Measurements from ENCODE around the gene DGUOK.
"Not testable (repeated sequence)": the region's sequence is repeated elsewhere in the genome, so short reads cannot be mapped to it uniquely, and the experiment has no call there.

DGUOK gene

GRCh38 chr2:73938718-73939352, 12.2 kb downstream of the DGUOK start:
- TF ChIP-seq MYC (IDR thresholded peaks at IDR 0.05; ENCODE audit: low read depth, low read length) (no peak), POLR2A (IDR thresholded peaks at IDR 0.05; ENCODE audit: extremely low read depth, insufficient read length) (no peak), MAX (IDR thresholded peaks at IDR 0.05; ENCODE audit: low read depth, low read length) (no peak), CTCF (IDR thresholded peaks at IDR 0.05; ENCODE audit: low read depth, low read length) (no peak)
- H3K4me3 ChIP-seq (ENCODE audit: low read depth, low read length) = no peak overlapping the region
- no peak for DNase-seq (ENCODE audit: low read depth)

GRCh38 chr2:73939419-73939818, 12.7 kb downstream of the DGUOK start:
- DNase-seq (ENCODE audit: low read depth) = peak; percentile 67
- no peak overlapping the region for H3K4me3 ChIP-seq (ENCODE audit: low read depth, low read length)

GRCh38 chr2:73940066-73940465, 13.4 kb downstream of the DGUOK start:
- not testable (repeated sequence) for DNase-seq (ENCODE audit: low read depth); H3K4me3 ChIP-seq (ENCODE audit: low read depth, low read length)

More at GRCh38 chr2:73939419-73939818, 12.7 kb downstream of the DGUOK start:
- TF ChIP-seq MAX (IDR thresholded peaks at IDR 0.05; ENCODE audit: low read depth, low read length) = no peak
- no peak for TF ChIP-seq POLR2A (IDR thresholded peaks at IDR 0.05; ENCODE audit: extremely low read depth, insufficient read length)
- no peak for TF ChIP-seq MYC (IDR thresholded peaks at IDR 0.05; ENCODE audit: low read depth, low read length)
- no peak for TF ChIP-seq CTCF (IDR thresholded peaks at IDR 0.05; ENCODE audit: low read depth, low read length)

- H3K4me3 ChIP-seq (ENCODE audit: low read depth, low read length) = no peak overlapping the region
- TF ChIP-seq CTCF (IDR thresholded peaks at IDR 0.05; ENCODE audit: low read depth, low read length) (no peak), POLR2A (IDR thresholded peaks at IDR 0.05; ENCODE audit: extremely low read depth, insufficient read length) (no peak), MYC (IDR thresholded peaks at IDR 0.05; ENCODE audit: low read depth, low read length) (no peak), MAX (IDR thresholded peaks at IDR 0.05; ENCODE audit: low read depth, low read length) (no peak)
- DNase-seq (ENCODE audit: low read depth) = no peak
These were observed 16.0 kb downstream of the DGUOK start for GRCh38 chr2:73942664-73943063.

- TF ChIP-seq CTCF (IDR thresholded peaks at IDR 0.05; ENCODE audit: low read depth, low read length) (no peak), MYC (IDR thresholded peaks at IDR 0.05; ENCODE audit: low read depth, low read length) (no peak), MAX (IDR thresholded peaks at IDR 0.05; ENCODE audit: low read depth, low read length) (no peak), POLR2A (IDR thresholded peaks at IDR 0.05; ENCODE audit: extremely low read depth, insufficient read length) (no peak)
- no peak for DNase-seq (ENCODE audit: low read depth)
- no peak overlapping the region for H3K4me3 ChIP-seq (ENCODE audit: low read depth, low read length)
These were observed 18.0 kb downstream of the DGUOK start for GRCh38 chr2:73944714-73945113.

- TF ChIP-seq POLR2A (IDR thresholded peaks at IDR 0.05; ENCODE audit: extremely low read depth, insufficient read length) = no peak
- TF ChIP-seq MAX (IDR thresholded peaks at IDR 0.05; ENCODE audit: low read depth, low read length) = no peak
- no peak for TF ChIP-seq MYC (IDR thresholded peaks at IDR 0.05; ENCODE audit: low read depth, low read length)
- no peak for TF ChIP-seq CTCF (IDR thresholded peaks at IDR 0.05; ENCODE audit: low read depth, low read length)
- no peak overlapping the region for H3K4me3 ChIP-seq (ENCODE audit: low read depth, low read length)
- DNase-seq (ENCODE audit: low read depth) = no peak
These were observed 19.5 kb downstream of the DGUOK start for GRCh38 chr2:73946215-73946614.

All from NB4 (cell line).